Stomach (tissue), 4 donors: ENCODE results near the gene SNX2.

ENCODE experiments used
- CTCF ChIP-seq, 7 experiments: fragments of 450-650 bp in 4 of 7; fragments of 200-600 bp in 3 of 7; sonication (generic) in 3 of 7; IDR thresholded peaks; one replicate each; pipeline ENCODE4 v1.5.1; 2016 to 2019; ENCODE audit warnings: antibody characterized with exemption in 7 of 7, control low read depth in 2 of 7, mild to moderate bottlenecking in 1 of 7
- POLR2AphosphoS5 ChIP-seq, 3 donors: sonication (generic); formaldehyde crosslinking; IDR thresholded peaks; one replicate each; pipeline ENCODE4 v1.6.1; 2016; ENCODE audit warnings: antibody characterized with exemption in 3 of 3

- TF ChIP-seq CTCF (IDR thresholded peaks at IDR 0.05) = no peak
- no peak for TF ChIP-seq POLR2AphosphoS5 (IDR thresholded peaks at IDR 0.05)
Measured at GRCh38 chr5:122877518-122877917, 102.6 kb downstream of the SNX2 start.
